Mammary epithelial cell (primary cell): ENCODE results near the gene MCM9.

Experiments
- EZH2 ChIP-seq: IDR thresholded peaks from 2 replicates; pipeline ENCODE4 v1.6.1; 2012; ENCODE audit warnings: low read length, inconsistent platforms, borderline replicate concordance
- TF ChIP-seq, protein P1 (sequence below), 2 donors: IDR thresholded peaks in 1 of 2; conservative IDR thresholded peaks in 1 of 2; 2 replicates each; pipeline ENCODE4 v1.5.1; 2011 to 2012; ENCODE audit warnings: inconsistent platforms in 2 of 2, low read length in 2 of 2, mild to moderate bottlenecking in 2 of 2, control low read depth in 1 of 2, low read depth in 1 of 2; ENCODE audit not compliant: insufficient read depth in 1 of 2; ENCODE audit errors: extremely low read depth in 1 of 2

DNA sequence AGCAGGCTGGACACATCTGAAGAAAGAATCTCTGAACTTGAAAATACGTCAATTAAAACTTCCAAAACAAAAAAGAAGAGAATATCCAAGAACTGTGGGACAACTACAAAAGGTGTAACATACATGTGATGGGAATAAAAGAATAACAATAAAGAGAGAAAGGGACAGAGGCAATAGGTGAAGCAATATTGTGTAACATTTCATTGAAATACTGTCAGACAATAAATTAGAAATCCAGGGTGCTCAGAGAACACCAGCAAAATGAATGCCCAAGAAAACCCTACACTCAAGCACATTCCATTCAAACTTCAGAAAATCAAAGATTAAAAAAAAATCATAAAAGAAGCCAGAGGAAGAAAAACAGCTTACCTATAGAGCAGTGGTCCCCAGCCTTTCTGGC, 74.6 kb downstream of the MCM9 start:
- TF ChIP-seq, protein P1, sequence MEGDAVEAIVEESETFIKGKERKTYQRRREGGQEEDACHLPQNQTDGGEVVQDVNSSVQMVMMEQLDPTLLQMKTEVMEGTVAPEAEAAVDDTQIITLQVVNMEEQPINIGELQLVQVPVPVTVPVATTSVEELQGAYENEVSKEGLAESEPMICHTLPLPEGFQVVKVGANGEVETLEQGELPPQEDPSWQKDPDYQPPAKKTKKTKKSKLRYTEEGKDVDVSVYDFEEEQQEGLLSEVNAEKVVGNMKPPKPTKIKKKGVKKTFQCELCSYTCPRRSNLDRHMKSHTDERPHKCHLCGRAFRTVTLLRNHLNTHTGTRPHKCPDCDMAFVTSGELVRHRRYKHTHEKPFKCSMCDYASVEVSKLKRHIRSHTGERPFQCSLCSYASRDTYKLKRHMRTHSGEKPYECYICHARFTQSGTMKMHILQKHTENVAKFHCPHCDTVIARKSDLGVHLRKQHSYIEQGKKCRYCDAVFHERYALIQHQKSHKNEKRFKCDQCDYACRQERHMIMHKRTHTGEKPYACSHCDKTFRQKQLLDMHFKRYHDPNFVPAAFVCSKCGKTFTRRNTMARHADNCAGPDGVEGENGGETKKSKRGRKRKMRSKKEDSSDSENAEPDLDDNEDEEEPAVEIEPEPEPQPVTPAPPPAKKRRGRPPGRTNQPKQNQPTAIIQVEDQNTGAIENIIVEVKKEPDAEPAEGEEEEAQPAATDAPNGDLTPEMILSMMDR (conservative IDR thresholded peaks at IDR 0.05 in 1 of 2, IDR thresholded peaks at IDR 0.05 in 1 of 2; ENCODE audit: extremely low read depth in 1 of 2, insufficient read depth in 1 of 2, low read depth in 1 of 2, low read length in 2 of 2), result no peak
- TF ChIP-seq EZH2, result no peak
